Left ventricle myocardium superior (tissue), 1 donor: ENCODE measurements around the gene CYLC2. TPM values are rescaled to one million over a fixed set of nuclear protein-coding genes. Genes with fewer than 3 reads are reported as not detected.

Experiments
- ATAC-seq: fragments of 200-7000 bp; cut with Tn5 transposase; one replicate; pipeline ENCODE4 v1.9.1; 2020; ENCODE audit warnings: mild to moderate bottlenecking, moderate library complexity
- DNase-seq: peaks from one replicate; pipeline ENCODE4 v3.0.0-alpha.2; 2020
- intact Hi-C: fragments of 100-400 bp; cut with micrococcal nuclease; formaldehyde crosslinking; loops from one replicate; pipeline ENCODE4 v1.11.0; 2022
- long read RNA-seq: library from polyadenylated mRNA; unstranded; transcript quantifications from one replicate; pipeline ENCODE4 v2.0.0, GENCODE V29; 2021
- total RNA-seq: library from RNA; stranded (reverse); fragmentation: NEBNext Ultra II Directional; extraction: Animal tissue kit (Norgen Biotek cat#: 25700); gene quantifications from one replicate; pipeline ENCODE4 v1.2.1, GENCODE V29; 2021
- donor health status: DM: no; HTN: yes; CAD: no; lungs with severe emphysema.

Gene CYLC2
- total RNA-seq, result not detected
- long read RNA-seq, result 0 reads

DNA sequence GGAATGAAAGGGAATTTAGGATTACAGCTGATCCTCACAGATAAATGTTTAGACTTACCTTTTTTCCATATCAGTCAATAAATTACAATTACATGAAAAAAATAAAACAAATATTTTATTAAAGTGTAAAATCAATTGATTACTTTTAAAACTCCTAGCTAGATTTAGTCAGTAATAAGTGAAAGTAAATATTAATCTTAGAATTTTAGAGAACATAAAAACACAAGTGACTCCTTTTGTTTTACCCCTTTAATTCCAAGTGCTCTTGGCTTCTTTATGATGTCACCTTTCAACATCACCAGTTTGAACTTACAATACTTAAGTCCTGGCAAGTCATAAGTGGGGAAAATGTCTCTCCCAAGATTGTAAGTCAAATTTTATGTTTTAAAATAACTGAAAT lies at the start of gene CYLC2:
Gene CYLC2, plus strand, starts transcription at position 301 of the 400 bp plus-strand sequence. Its CDS starts 48 bp downstream, at position 349.
- ATAC-seq (no peak), DNase-seq (no peak)
- intact Hi-C loops, result no loop called here

DNA sequence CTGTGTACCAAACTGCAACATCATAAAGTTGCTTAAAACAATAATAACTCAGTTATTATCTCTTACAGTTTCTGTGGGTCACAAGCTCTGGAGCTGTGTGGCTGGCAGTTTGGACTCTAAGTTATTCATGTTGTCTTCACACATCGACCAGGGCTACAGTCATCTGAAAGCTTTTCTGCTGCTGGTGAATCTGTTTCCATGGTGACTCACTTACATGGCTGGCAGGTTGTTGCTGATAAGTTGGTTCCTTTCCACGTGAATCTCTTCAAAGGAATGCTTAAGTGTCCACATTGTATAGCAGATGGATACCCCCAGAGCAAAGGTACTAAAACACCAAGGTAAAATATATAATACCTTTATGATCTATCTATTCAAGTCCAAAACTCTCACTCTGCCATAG lies 44.8 kb upstream of the CYLC2 start:
- intact Hi-C loops, result no loop called here
- DNase-seq (no peak), ATAC-seq (no peak)

- intact Hi-C loops, result no loop called here
- ATAC-seq, result no peak
Observed at GRCh38 chr9:102966999-102967398, 28.1 kb upstream of the CYLC2 start.

DNA sequence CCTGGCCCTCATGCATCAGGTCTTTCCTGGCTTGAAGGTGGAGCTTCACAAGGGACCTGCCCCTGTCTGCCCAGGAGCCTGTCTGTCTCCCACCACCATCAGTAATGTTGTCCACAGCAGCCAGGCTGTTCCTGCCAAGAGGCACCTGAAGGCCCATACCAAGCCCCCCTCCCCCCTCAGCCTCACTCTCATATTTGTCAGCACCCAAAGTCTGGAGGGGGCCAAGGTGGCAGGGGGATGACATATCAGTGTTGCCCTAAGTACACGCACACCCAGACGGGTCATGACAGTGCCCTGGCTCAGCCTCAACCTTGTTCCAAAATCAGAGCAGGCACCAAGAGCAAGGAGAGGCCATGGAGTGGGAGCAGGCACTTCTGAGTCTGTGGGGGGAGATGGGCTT lies 27.2 kb upstream of the CYLC2 start:
- intact Hi-C loops, result no loop called here
- no peak for DNase-seq

More at GRCh38 chr9:102966999-102967398, 28.1 kb upstream of the CYLC2 start:
- DNase-seq, result no peak

GRCh38 chr9:102972780-102973179 lies 22.4 kb upstream of the CYLC2 start:
- DNase-seq (no peak), ATAC-seq (no peak)
- intact Hi-C loops, result no loop called here

More for the DNA sequence above, 27.2 kb upstream of the CYLC2 start:
- ATAC-seq, result no peak

DNA sequence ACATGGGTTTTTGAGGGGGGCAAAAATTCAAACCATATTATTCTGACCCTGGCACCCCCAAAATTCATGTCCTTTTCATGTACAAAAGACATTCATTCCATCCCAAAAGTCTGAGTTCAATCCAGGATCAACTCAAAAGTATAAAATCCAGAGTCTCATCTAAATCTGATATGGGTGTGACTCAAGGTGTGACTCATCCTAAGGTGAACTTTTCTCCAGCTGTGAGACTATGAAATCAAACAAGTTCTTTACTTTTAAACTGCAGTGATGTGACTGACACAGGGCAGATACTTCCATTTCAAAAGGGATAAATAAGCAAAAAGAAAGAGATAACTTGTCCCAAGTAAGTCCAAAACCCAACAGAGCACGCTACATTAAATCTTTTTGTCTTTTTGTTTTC lies 20.6 kb upstream of the CYLC2 start:
- DNase-seq, result no peak
- intact Hi-C loops, result no loop called here
- no peak for ATAC-seq

- intact Hi-C loops, result no loop called here
- DNase-seq, result no peak
- no peak for ATAC-seq
Observed at GRCh38 chr9:102975251-102975650, 19.9 kb upstream of the CYLC2 start.

GRCh38 chr9:102985162-102985895 lies 9.8 kb upstream of the CYLC2 start:
- DNase-seq (no peak), ATAC-seq (no peak)
- intact Hi-C loops, result no loop called here

- intact Hi-C loops, result no loop called here
- no peak for DNase-seq
- ATAC-seq, result no peak
Observed at GRCh38 chr9:102986425-102986824, 8.7 kb upstream of the CYLC2 start.

- ATAC-seq (no peak), DNase-seq (no peak)
- intact Hi-C loops, result no loop called here
Observed at GRCh38 chr9:103003689-103004088, 8.6 kb downstream of the CYLC2 start.

- ATAC-seq (no peak), DNase-seq (no peak)
- intact Hi-C loops, result no loop called here
Observed at GRCh38 chr9:103014242-103014641, 19.1 kb downstream of the CYLC2 start.

GRCh38 chr9:103025796-103026195 lies 30.7 kb downstream of the CYLC2 start:
- ATAC-seq (no peak), DNase-seq (no peak)
- intact Hi-C loops, result no loop called here

DNA sequence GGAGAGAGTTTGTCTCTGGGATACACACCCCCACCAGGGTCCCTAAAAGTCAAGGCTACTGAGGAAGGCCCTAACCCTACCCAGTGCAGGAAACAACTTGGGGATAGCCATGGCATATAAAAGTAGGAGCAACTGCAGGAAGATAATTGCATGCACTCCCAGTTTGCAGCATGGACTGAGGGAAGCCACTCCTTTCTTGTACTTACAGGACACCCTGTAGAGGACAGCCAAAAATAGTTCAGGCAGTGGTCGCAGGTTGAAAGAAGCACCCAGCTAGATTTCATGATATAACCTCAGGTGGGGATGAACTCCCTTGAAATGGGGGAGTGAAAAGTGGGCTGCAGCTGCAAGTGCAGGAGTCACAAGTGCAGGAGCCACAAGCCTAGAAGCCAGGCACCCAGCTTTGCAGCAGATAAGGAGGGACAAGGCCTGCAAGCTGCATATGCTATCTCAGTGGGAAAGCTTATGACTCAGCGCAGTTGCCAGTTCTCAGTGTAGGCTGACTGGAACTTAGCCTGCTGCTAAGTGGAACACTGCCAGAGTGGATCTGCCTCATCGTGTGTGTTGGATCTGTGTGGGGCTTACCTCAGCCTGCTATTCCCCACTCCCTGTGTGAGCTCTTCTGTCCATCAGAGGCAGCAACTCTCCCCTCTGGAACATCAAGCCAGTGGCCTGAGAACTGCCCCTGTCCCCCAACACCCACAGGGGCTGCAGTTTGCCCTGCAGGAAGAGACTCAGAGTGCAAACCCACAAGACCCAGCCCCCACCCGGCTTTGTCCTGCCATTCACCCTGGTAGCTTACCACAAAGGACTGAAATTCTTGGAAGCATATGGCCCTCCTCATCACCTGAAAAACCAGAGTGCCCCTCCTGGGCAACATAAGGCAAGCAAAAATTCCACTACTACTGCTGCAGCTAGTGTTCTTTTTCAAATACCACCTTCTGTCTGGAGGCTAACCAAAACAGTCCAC lies 42.7 kb downstream of the CYLC2 start:
- DNase-seq, result peak; percentile 31
- intact Hi-C loops, result no loop called here
- peak; percentile 99 for ATAC-seq

GRCh38 chr9:103041961-103042360 lies 46.8 kb downstream of the CYLC2 start:
- ATAC-seq (no peak), DNase-seq (no peak)
- intact Hi-C loops, result no loop called here
